Fibroblast of pulmonary artery (primary cell): ENCODE measurements around the gene RHBDF2.

ENCODE experiments used
- DNase-seq: peaks from one replicate; pipeline ENCODE4 v3.0.0-alpha.2; 2010; ENCODE audit warnings: low read depth
- H3K4me3 ChIP-seq: replicated peaks from 2 replicates; pipeline ENCODE4 v1.5.1; 2011; ENCODE audit warnings: low read depth, mild to moderate bottlenecking, control low read depth, low read length, moderate library complexity
- TF ChIP-seq, protein P1 (sequence below): IDR thresholded peaks from 2 replicates; pipeline ENCODE4 v1.5.1; 2011; ENCODE audit warnings: mild to moderate bottlenecking, control low read depth, low read length, inconsistent platforms; ENCODE audit errors: missing control alignments

Gene RHBDF2

DNA sequence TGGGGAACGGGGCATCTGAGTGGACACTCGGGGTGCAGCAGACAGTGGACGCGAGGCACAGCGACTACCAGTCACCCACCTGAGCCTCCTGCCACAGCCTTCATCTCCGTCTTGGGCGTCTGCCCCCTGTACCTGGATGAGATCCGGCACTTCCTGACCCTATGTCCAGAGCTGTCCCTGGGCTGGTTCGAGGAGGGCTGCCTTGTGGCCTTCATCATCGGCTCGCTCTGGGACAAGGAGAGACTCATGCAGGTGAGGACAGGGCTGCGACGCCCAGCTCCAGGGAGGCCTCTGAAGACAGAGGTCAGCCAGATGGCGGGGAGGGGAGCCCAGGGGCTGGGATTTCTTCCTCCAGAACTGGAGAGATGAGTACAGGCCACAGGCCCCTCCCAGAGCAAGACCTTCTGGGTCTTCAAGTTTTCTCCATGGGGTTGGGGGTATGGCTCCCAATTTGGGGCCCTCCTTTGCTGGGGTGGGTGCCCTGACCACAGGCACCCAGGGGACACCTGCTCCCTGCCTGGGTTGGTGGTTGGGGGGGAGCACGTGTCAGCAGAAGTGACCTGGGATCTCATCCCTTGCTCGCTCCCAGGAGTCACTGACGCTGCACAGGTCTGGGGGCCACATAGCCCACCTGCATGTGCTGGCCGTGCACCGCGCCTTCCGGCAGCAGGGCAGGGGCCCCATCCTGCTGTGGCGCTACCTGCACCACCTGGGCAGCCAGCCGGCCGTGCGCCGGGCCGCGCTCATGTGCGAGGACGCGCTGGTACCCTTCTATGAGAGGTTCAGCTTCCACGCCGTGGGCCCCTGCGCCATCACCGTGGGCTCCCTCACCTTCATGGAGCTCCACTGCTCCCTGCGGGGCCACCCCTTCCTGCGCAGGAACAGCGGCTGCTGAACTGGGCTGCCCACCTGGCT, 31.9 kb downstream of the RHBDF2 start:
- no peak for DNase-seq
- TF ChIP-seq, protein P1, sequence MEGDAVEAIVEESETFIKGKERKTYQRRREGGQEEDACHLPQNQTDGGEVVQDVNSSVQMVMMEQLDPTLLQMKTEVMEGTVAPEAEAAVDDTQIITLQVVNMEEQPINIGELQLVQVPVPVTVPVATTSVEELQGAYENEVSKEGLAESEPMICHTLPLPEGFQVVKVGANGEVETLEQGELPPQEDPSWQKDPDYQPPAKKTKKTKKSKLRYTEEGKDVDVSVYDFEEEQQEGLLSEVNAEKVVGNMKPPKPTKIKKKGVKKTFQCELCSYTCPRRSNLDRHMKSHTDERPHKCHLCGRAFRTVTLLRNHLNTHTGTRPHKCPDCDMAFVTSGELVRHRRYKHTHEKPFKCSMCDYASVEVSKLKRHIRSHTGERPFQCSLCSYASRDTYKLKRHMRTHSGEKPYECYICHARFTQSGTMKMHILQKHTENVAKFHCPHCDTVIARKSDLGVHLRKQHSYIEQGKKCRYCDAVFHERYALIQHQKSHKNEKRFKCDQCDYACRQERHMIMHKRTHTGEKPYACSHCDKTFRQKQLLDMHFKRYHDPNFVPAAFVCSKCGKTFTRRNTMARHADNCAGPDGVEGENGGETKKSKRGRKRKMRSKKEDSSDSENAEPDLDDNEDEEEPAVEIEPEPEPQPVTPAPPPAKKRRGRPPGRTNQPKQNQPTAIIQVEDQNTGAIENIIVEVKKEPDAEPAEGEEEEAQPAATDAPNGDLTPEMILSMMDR, result no peak
- no peak overlapping the region for H3K4me3 ChIP-seq

DNA sequence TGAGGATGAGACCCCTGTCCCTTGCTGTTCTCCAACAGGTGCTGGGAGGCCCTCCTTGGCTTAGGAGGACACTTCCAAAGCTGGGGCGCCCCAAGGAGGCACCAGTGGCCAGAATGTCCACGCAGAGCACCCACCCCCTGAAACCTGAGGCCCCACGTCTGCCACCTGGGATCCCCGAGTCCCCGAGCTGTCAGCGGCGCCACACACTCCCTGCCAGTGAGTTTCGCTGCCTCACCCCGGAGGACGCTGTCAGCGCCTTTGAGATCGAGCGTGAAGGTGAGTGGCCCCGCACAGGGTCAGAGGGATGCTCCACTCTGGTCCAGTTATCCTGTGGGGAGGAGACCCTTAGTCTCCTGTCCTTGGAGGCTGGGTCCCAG, 32.6 kb downstream of the RHBDF2 start:
- H3K4me3 ChIP-seq, result no peak overlapping the region
- TF ChIP-seq, protein P1, result no peak
- DNase-seq, result no peak

DNA sequence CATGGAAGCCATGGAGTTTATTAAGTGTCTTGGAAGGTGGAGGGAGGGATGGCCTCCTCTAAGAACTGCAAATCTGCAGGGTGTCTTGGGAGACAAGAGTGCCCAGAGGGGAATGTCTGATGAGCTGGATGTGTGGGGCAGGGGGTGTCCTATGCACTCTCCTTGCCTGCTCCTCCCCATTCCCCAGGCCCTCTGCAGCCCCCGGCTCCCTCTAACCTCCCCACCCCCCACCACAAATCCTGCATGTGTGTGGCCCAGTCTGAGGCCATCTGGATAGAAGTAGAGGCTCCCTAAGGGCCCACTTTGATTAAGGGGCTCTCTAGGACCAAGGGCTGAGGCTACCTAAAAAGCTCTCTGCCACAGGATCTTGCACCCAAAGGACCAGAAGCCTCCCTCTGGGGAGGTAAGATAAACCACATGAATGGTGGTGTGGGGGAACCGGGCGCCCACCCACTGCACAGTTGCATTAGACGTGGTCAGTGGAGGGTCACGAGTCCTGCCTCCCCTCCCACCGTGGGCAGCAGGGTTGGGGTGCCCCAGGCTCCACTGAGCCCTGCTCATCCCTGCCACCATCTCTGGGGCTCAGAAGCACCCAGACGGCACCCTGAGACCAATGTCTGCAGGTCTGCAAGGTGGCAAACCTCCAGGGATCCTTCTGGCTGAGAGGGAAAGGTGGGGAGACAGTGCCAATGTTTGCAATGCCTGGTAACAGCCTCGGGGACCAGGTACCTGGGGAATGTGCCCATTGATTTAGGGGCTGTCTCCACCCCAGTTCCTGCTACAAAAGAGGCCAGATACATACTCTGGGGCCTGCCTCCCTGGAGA, 33.2 kb downstream of the RHBDF2 start:
- DNase-seq, result no peak
- no peak overlapping the region for H3K4me3 ChIP-seq
- TF ChIP-seq, protein P1, result no peak

DNA sequence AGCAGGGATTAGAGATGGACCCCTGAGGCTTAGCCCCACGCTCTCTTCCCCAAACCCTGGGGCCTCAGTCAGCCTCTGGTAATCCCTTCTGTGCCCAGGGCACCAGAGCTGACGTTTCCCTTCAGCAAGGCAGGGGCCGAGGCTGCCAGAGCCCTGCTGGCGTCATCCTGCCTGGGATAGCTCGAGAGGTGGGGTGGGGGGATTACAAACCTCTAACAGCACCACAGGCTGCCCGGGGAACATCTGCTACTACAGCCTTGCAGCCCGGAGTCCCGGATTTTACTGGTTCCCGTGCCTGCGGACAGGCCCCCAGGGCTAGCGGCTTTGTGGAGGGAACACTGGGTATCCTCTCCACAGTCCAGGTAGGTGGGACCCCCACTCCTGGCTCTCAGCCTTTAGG, 33.9 kb downstream of the RHBDF2 start, which contains the start of gene AANAT:
Gene AANAT, plus strand, starts transcription at position 238 of the 400 bp plus-strand sequence. CDS start 1,144 bp downstream, outside the sequence.
- H3K4me3 ChIP-seq, result no peak within 1 kb of the TSS
- no peak for DNase-seq
- TF ChIP-seq, protein P1, result no peak

DNA sequence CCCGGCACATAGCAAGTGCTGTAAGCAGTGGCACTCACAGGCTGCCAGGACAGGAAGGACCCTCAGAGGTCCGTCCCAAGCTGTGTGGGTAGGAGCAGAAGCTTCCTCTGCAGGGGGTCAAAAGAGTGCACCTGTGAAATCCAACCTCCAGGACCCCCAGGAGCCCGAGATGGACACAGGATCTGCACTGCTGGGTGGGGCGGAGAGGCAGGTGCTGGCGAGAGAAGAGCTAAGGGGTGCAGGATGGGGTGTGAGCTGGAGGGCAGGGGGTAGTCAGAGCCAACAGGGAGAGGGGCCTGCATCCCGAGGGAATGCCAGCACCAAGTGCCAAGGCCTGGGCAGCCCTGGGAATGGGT, 34.5 kb downstream of the RHBDF2 start:
- H3K4me3 ChIP-seq, result no peak overlapping the region
- DNase-seq, result no peak
- TF ChIP-seq, protein P1, result no peak

DNA sequence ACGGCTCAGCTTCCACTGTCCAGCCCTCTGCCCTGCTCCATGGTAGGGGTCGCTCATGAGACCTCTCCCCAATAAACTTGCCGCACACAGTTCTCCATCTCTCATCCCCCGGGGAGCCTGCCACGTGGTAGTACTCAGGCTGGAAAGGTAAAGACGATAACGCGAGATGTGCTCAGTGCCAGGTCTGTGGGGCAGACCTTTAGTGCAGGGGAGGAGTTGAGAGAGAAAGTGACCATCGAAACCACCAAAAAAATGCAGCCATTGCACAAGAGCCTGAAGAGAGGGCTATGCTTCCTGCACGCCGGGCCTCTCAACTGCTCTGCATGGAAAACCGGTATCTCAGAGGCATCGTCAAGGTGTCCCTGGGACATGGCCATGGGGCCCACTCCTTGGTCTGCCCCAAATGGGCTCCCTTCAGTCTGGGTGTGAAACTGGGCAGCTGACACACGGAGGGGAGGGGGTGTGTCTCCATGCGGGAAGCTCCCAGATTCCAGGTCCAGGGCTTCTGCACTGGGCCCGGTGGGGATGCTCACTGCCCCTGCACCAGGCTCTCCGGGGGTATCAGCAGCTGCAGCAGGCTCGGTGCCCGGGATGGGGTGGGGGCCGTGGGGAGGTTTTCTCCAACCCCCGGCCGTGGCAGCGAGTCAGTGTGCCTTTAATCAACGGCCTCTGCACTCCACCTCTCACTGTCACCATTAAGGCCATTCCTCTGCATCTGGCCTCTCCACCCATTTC, 38.5 kb downstream of the RHBDF2 start:
- TF ChIP-seq, protein P1, result no peak
- H3K4me3 ChIP-seq, result no peak overlapping the region
- DNase-seq, result no peak
